HepG2 (cell line): Measurements from ENCODE around the gene TET3. TPM values are rescaled to one million over a fixed set of nuclear protein-coding genes. Genes with fewer than 3 reads are reported as not detected.
A peak's percentile ranks its signal among the peaks of the same experiment; 100 is the strongest.

Experiments used
- CEBPB ChIP-seq: IDR thresholded peaks from 2 replicates; pipeline ENCODE4 v1.6.1; 2011; ENCODE audit warnings: low read depth, low read length, improper control_type of control experiment, borderline replicate concordance
- CENPT ChIP-seq: sonication (generic); formaldehyde crosslinking; IDR thresholded peaks from 2 replicates; pipeline ENCODE4 v1.8.0; 2022; ENCODE audit warnings: low read depth, mild to moderate bottlenecking, moderate library complexity, missing genetic modification reagents
- DZIP1 ChIP-seq: sonication (generic); formaldehyde crosslinking; IDR thresholded peaks from 2 replicates; pipeline ENCODE4 v1.5.0; 2020; ENCODE audit warnings: mild to moderate bottlenecking, missing genetic modification reagents
- FOSL2 ChIP-seq: sonication (generic); formaldehyde crosslinking; IDR thresholded peaks from 2 replicates; pipeline ENCODE4 v1.4.0; 2020; ENCODE audit warnings: missing genetic modification reagents
- HIC2 ChIP-seq: sonication (generic); formaldehyde crosslinking; IDR thresholded peaks from 2 replicates; pipeline ENCODE4 v1.9.0; 2022; ENCODE audit warnings: low read depth, missing genetic modification reagents
- NCOA1 ChIP-seq: sonication (generic); formaldehyde crosslinking; IDR thresholded peaks from 2 replicates; pipeline ENCODE4 v1.9.0; 2021; ENCODE audit warnings: missing genetic modification reagents
- NFIB ChIP-seq: sonication (generic); formaldehyde crosslinking; IDR thresholded peaks from 2 replicates; pipeline ENCODE4 v1.9.0; 2021; ENCODE audit warnings: missing genetic modification reagents, mild to moderate bottlenecking, borderline replicate concordance
- RARG ChIP-seq: sonication (generic); formaldehyde crosslinking; IDR thresholded peaks from 2 replicates; pipeline ENCODE4 v1.4.0; 2020; ENCODE audit warnings: low read depth, mild to moderate bottlenecking, missing genetic modification reagents
- SCMH1 ChIP-seq: sonication (generic); formaldehyde crosslinking; IDR thresholded peaks from 2 replicates; pipeline ENCODE4 v1.9.0; 2021; ENCODE audit warnings: missing genetic modification reagents, mild to moderate bottlenecking, borderline replicate concordance
- SMAD3 ChIP-seq: sonication (generic); formaldehyde crosslinking; IDR thresholded peaks from 2 replicates; pipeline ENCODE4 v1.4.0; 2020; ENCODE audit warnings: missing genetic modification reagents
- SSRP1 ChIP-seq: IDR thresholded peaks from 2 replicates; pipeline ENCODE4 v1.6.1; 2016; ENCODE audit warnings: control low read depth
- THAP8 ChIP-seq: sonication (generic); formaldehyde crosslinking; IDR thresholded peaks from 2 replicates; pipeline ENCODE4 v1.5.1; 2020; ENCODE audit warnings: missing genetic modification reagents, mild to moderate bottlenecking, borderline replicate concordance
- ZBTB2 ChIP-seq: sonication (generic); formaldehyde crosslinking; IDR thresholded peaks from 2 replicates; pipeline ENCODE4 v1.8.0; 2022; ENCODE audit warnings: low read depth, missing genetic modification reagents
- ZBTB38 ChIP-seq: sonication (generic); formaldehyde crosslinking; IDR thresholded peaks from 2 replicates; pipeline ENCODE4 v1.5.1; 2020; ENCODE audit warnings: mild to moderate bottlenecking, missing genetic modification reagents
- ZBTB46 ChIP-seq: sonication (generic); formaldehyde crosslinking; IDR thresholded peaks from 2 replicates; pipeline ENCODE4 v1.4.0; 2020; ENCODE audit warnings: mild to moderate bottlenecking, missing genetic modification reagents, borderline replicate concordance
- ZFP91 ChIP-seq: sonication (generic); formaldehyde crosslinking; IDR thresholded peaks from 2 replicates; pipeline ENCODE4 v1.9.0; 2022; ENCODE audit warnings: missing genetic modification reagents, mild to moderate bottlenecking, borderline replicate concordance
- ZNF432 ChIP-seq: sonication (generic); formaldehyde crosslinking; IDR thresholded peaks from 2 replicates; pipeline ENCODE4 v1.5.0; 2020; ENCODE audit warnings: missing genetic modification reagents, mild to moderate bottlenecking, borderline replicate concordance
- ZNF543 ChIP-seq: sonication (generic); formaldehyde crosslinking; IDR thresholded peaks from 2 replicates; pipeline ENCODE4 v1.4.0; 2020; ENCODE audit warnings: mild to moderate bottlenecking, missing genetic modification reagents
- polyA plus RNA-seq, 8 experiments: library from polyadenylated mRNA; depleted of rRNA in 3 of 8; stranded (reverse) in 7 of 8; unstranded in 1 of 8; fragments of >200 nt; fragmentation: Illumina TruSeq in 4 of 8; extraction: Trizol in 4 of 8; gene quantifications; 2 replicates each; pipeline versions ENCODE4 v1.2.1 to v1.2.3, GENCODE V29; 2011 to 2016; ENCODE audit warnings: low read depth in 4 of 8, missing spikeins in 1 of 8, mixed read lengths in 1 of 8; ENCODE audit not compliant: insufficient read depth in 1 of 8
- total RNA-seq, 5 experiments: library from RNA; depleted of rRNA; stranded (reverse); fragments of >200 nt; fragmentation: Illumina TruSeq; extraction: Trizol; gene quantifications; 2 replicates each; pipeline ENCODE4 v1.2.3, GENCODE V29; 2016; ENCODE audit warnings: low read depth in 1 of 5

TET3 gene
- total and polyA plus RNA-seq, 2 of the 13 experiments (the other 11 are each of a cell fraction or from before 2014, with no cell fraction given) = 4.3 to 6.8 TPM

GRCh38 chr2:74002505-74003421, 18.1 kb downstream of the TET3 start (continued):
- TF ChIP-seq HIC2 = no peak
- no peak for TF ChIP-seq CEBPB
- TF ChIP-seq NFIB = no peak
- TF ChIP-seq NCOA1 (CRISPR knock-in tag) = no peak
- no peak for TF ChIP-seq SMAD3
- no peak for TF ChIP-seq ZBTB2 (CRISPR knock-in tag)
- no peak for TF ChIP-seq SSRP1 (CRISPR knock-in tag)
- TF ChIP-seq CENPT (CRISPR knock-in tag) = no peak
- TF ChIP-seq ZFP91 (CRISPR knock-in tag) = peak; percentile 48; the same call in 1 of the 2 replicates
- TF ChIP-seq DZIP1 (CRISPR knock-in tag) = no peak
- TF ChIP-seq ZNF432 (CRISPR knock-in tag) = no peak
- no peak for TF ChIP-seq ZBTB38 (CRISPR knock-in tag)
- no peak for TF ChIP-seq ZBTB46
- TF ChIP-seq RARG = no peak
- TF ChIP-seq THAP8 (CRISPR knock-in tag) = no peak
- no peak for TF ChIP-seq SCMH1 (CRISPR knock-in tag)
- TF ChIP-seq ZNF543 = no peak
- no peak for TF ChIP-seq FOSL2
